MCF 10A (cell line): Measurements from ENCODE around the gene SPEF2. TPM values are rescaled to one million over a fixed set of nuclear protein-coding genes. Genes with fewer than 3 reads are reported as not detected.

Experiments
- BruUV-seq: library from RNA; stranded (reverse); fragments of 400-500 nt; replicated peaks from 2 replicates; lab custom pipeline; 2021; lab: Mats Ljungman, UMichigan
- CTCF ChIA-PET: fragments of 300-600 bp; sonication (Branson Sonifier 250); formaldehyde crosslinking; extraction: SDS; loops from one replicate; lab custom pipeline; 2021; ENCODE audit warnings: antibody characterized with exemption, inconsistent platforms; lab: Yijun Ruan, JAX
- POLR2A ChIA-PET: fragments of 300-600, 350-650 bp; sonication (Branson Sonifier 250); formaldehyde crosslinking; extraction: SDS; loops from one replicate; lab custom pipeline; 2020; ENCODE audit warnings: antibody characterized with exemption, inconsistent platforms; lab: Yijun Ruan, JAX
- DNase-seq: peaks from one replicate; pipeline ENCODE4 v3.0.0-alpha.2; 2018; ENCODE audit not compliant: unreplicated experiment
- H3K27ac Mint-ChIP-seq: one replicate; pipeline ENCODE4 v1.8.0; 2022; ENCODE audit warnings: mild to moderate bottlenecking, low read depth, mixed read lengths; ENCODE audit not compliant: unreplicated experiment
- H3K27me3 Mint-ChIP-seq: one replicate; pipeline ENCODE4 v1.8.0; 2022; ENCODE audit warnings: mixed read lengths; ENCODE audit not compliant: insufficient read depth, unreplicated experiment
- H3K36me3 Mint-ChIP-seq: one replicate; pipeline ENCODE4 v1.8.0; 2022; ENCODE audit warnings: mild to moderate bottlenecking, moderate library complexity, mixed read lengths; ENCODE audit not compliant: insufficient read depth, unreplicated experiment
- H3K4me1 Mint-ChIP-seq: one replicate; pipeline ENCODE4 v1.8.0; 2022; ENCODE audit warnings: mixed read lengths; ENCODE audit not compliant: insufficient read depth, unreplicated experiment
- H3K4me3 Mint-ChIP-seq: one replicate; pipeline ENCODE4 v1.8.0; 2022; ENCODE audit warnings: mild to moderate bottlenecking, moderate library complexity, mixed read lengths; ENCODE audit not compliant: unreplicated experiment
- H3K9me3 Mint-ChIP-seq: one replicate; pipeline ENCODE4 v1.8.0; 2022; ENCODE audit warnings: mixed read lengths; ENCODE audit not compliant: unreplicated experiment
- intact Hi-C: fragments of 100-400 bp; cut with micrococcal nuclease; formaldehyde crosslinking; loops from 2 replicates; pipeline ENCODE4 v1.14.1; 2022
- total RNA-seq: library from RNA; stranded (reverse); gene quantifications from 2 replicates; pipeline ENCODE4 v1.2.3, GENCODE V29; 2022
- TF ChIP-seq, protein P1 (sequence below): fragments of 200-600 bp; IDR thresholded peaks from one replicate; pipeline ENCODE4 v1.8.0; 2022; ENCODE audit warnings: antibody characterized with exemption, mild to moderate bottlenecking; ENCODE audit not compliant: unreplicated experiment

Gene SPEF2
- total RNA-seq, 1 experiment from 2014 or later, result 5.3 TPM

DNA sequence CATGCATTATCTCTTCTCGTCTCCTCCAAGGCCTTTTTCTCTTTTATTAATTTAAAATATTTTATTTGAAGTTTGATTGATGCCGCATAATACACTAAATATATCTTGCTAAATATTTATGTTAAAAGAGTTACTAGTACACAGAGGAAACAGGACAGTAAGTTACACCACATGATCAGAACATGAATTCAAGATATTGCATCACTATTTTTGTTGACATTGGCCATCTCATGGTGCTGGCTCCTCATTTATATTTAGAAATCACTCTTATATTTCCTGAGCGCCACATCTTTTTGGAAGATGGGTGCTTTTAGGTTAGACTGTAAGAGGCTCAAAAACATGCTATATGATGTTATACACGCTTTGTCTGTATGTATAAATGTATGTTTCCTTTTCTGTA, 23.0 kb downstream of the SPEF2 start:
- Mint-ChIP-seq H3K4me1 (no peaks in the 10 kb centered on the region), H3K9me3 (no peaks in the 10 kb centered on the region), H3K4me3 (no peak overlapping the region), H3K27ac (no peak overlapping the region), H3K36me3 (peaks cover 5% of the 10 kb centered on the region), H3K27me3 (no peaks in the 10 kb centered on the region)
- ChIA-PET CTCF (interaction anchor here (1.1 to 1.6 kb wide), 2 partner anchors 10 to 284 kb away, joined by 3 to 8 read pairs; no protein-coding TSS in a partner anchor), POLR2A (no interaction called here)
- TF ChIP-seq, protein P1, sequence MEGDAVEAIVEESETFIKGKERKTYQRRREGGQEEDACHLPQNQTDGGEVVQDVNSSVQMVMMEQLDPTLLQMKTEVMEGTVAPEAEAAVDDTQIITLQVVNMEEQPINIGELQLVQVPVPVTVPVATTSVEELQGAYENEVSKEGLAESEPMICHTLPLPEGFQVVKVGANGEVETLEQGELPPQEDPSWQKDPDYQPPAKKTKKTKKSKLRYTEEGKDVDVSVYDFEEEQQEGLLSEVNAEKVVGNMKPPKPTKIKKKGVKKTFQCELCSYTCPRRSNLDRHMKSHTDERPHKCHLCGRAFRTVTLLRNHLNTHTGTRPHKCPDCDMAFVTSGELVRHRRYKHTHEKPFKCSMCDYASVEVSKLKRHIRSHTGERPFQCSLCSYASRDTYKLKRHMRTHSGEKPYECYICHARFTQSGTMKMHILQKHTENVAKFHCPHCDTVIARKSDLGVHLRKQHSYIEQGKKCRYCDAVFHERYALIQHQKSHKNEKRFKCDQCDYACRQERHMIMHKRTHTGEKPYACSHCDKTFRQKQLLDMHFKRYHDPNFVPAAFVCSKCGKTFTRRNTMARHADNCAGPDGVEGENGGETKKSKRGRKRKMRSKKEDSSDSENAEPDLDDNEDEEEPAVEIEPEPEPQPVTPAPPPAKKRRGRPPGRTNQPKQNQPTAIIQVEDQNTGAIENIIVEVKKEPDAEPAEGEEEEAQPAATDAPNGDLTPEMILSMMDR, result no peak
- peak; percentile 31 for DNase-seq
- intact Hi-C loops, result no loop called here
- BruUV-seq, result no TSS peak

DNA sequence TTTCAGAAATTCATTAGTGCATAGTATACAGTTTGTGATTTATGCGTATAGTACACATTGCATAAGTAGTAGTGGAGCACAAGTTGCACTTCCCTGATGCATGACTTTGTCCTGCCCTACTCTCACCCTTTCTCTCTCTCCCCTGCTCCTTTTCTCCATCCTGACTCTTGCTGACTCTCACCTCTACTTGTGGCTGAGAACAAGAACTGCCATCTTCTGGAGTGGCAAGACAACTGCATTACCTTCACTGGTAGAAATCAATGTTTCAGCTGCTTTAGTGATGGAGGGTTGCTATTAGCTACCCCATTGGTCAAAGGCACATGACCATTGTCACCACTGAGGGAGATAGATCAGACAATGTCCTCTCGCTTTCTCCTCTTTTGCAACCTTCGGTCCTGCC, 26.9 kb downstream of the SPEF2 start:
- ChIA-PET POLR2A (no interaction called here), CTCF (interaction anchor here (0.5 to 2.1 kb wide), 5 partner anchors 39 to 642 kb away, joined by 3 to 9 read pairs (median 3); no protein-coding TSS in a partner anchor)
- intact Hi-C loops, result no loop called here
- H3K4me1 Mint-ChIP-seq, result no peaks in the 10 kb centered on the region
- no peaks in the 10 kb centered on the region for H3K9me3 Mint-ChIP-seq
- DNase-seq, result peak; percentile 11
- H3K4me3 Mint-ChIP-seq, result no peak overlapping the region
- TF ChIP-seq, protein P1, result no peak
- BruUV-seq, result no TSS peak
- no peaks in the 10 kb centered on the region for H3K27me3 Mint-ChIP-seq
- H3K27ac Mint-ChIP-seq, result no peak overlapping the region
- peaks cover 10% of the 10 kb centered on the region for H3K36me3 Mint-ChIP-seq

DNA sequence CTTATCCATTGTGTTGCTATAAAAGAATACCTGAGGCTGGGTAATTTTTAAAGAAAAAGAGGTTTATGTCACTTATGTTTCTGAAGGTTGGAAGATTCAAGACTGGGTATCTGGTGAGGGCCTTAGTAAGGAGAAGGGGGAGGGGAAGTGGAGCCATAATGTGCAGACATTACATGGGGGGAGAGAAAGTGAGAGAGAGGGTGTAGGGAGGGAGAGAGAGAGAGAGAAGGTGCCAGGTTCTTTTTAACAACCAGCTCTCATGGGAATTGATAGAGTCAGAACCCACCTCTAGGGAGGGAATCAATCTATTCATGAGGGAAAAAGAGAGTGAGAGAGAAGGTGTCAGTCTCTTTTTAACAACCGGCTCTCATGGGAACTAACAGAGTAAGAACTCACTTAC, 29.5 kb downstream of the SPEF2 start:
- ChIA-PET POLR2A (no interaction called here), CTCF (interaction anchor here (10.9 kb wide), 1 partner anchor 281 kb away, joined by 233 read pairs; no protein-coding TSS in a partner anchor)
- intact Hi-C loops, result no loop called here
- Mint-ChIP-seq H3K4me3 (no peak overlapping the region), H3K27me3 (no peaks in the 10 kb centered on the region), H3K27ac (no peak overlapping the region), H3K9me3 (no peaks in the 10 kb centered on the region), H3K4me1 (no peaks in the 10 kb centered on the region), H3K36me3 (peaks cover 10% of the 10 kb centered on the region)
- BruUV-seq, result no TSS peak
- TF ChIP-seq, protein P1, result no peak
- no peak for DNase-seq

DNA sequence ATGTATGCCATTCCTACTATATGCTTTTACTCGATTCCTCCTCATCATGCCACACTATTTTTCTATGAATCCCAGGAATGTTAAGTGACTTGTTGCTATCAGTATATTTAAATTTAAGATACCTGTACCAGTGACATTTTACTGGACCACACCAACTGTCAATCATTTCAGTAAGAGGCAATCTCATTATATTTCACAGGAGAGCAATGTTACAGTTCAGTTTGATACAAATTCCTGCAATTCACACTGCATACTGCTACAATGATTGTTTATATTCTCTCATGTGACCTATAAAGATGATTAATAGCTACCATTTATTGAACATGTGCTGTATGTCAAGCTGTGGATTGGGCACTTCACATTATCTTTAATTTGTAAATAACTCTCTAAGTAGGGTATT, 30.0 kb downstream of the SPEF2 start:
- no TSS peak for BruUV-seq
- H3K27ac Mint-ChIP-seq, result no peak overlapping the region
- ChIA-PET POLR2A (no interaction called here), CTCF (interaction anchor here (10.9 kb wide), 1 partner anchor 280 kb away, joined by 233 read pairs; no protein-coding TSS in a partner anchor)
- H3K36me3 Mint-ChIP-seq, result peaks cover 10% of the 10 kb centered on the region
- TF ChIP-seq, protein P1, result no peak
- intact Hi-C loops, result no loop called here
- no peak overlapping the region for H3K4me3 Mint-ChIP-seq
- DNase-seq, result no peak
- no peaks in the 10 kb centered on the region for H3K27me3 Mint-ChIP-seq
- H3K4me1 Mint-ChIP-seq, result no peaks in the 10 kb centered on the region
- H3K9me3 Mint-ChIP-seq, result no peaks in the 10 kb centered on the region
